A673 (cell line): ENCODE measurements around the gene EXD3. TPM values are rescaled to one million over a fixed set of nuclear protein-coding genes. Genes with fewer than 3 reads are reported as not detected.

ENCODE experiments used
- BruUV-seq: library from RNA; stranded (reverse); fragments of 400-500 nt; replicated peaks from 2 replicates; lab custom pipeline; 2021; lab: Mats Ljungman, UMichigan
- CTCF ChIA-PET: fragments of 300-600 bp; sonication (Branson Sonifier 250); formaldehyde crosslinking; loops from one replicate; lab custom pipeline; 2022; ENCODE audit warnings: antibody characterized with exemption; lab: Charles Lee
- POLR2A ChIA-PET: fragments of 300-600 bp; sonication (Branson Sonifier 250); formaldehyde crosslinking; loops from one replicate; lab custom pipeline; 2022; ENCODE audit warnings: antibody characterized with exemption; ENCODE audit not compliant: low non-redundant PET; lab: Charles Lee
- DNase-seq: peaks from one replicate; pipeline ENCODE4 v3.0.0-alpha.2; 2015; ENCODE audit warnings: low spot score
- H3K27ac ChIP-seq: fragments of 200-600 bp; sonication (generic); 2 replicates; pipeline ENCODE4 v1.5.1; 2016; ENCODE audit warnings: mixed run types, low read depth, mild to moderate bottlenecking, mixed read lengths, antibody characterized with exemption, low read length; ENCODE audit not compliant: poor library complexity, severe bottlenecking
- H3K27me3 ChIP-seq: fragments of 200-600 bp; sonication (generic); replicated peaks from 2 replicates; pipeline ENCODE4 v1.6.1; 2017; ENCODE audit warnings: mixed run types, low read depth, mild to moderate bottlenecking, mixed read lengths, antibody characterized with exemption, low read length; ENCODE audit not compliant: insufficient read depth, poor library complexity
- H3K36me3 ChIP-seq: fragments of 200-600 bp; sonication (generic); 2 replicates; pipeline ENCODE4 v1.6.1; 2016; ENCODE audit warnings: mixed run types, mild to moderate bottlenecking, mixed read lengths, antibody characterized with exemption, low read length; ENCODE audit not compliant: insufficient read depth, poor library complexity, severe bottlenecking
- H3K4me1 ChIP-seq: fragments of 200-600 bp; sonication (generic); 2 replicates; pipeline ENCODE4 v1.6.1; 2017; ENCODE audit warnings: mixed run types, mild to moderate bottlenecking, mixed read lengths, antibody characterized with exemption, low read length; ENCODE audit not compliant: insufficient read depth, poor library complexity, severe bottlenecking
- H3K4me3 ChIP-seq: fragments of 200-600 bp; sonication (generic); 2 replicates; pipeline ENCODE4 v1.5.1; 2016; ENCODE audit warnings: low read depth, mixed run types, mild to moderate bottlenecking, mixed read lengths, low read length; ENCODE audit not compliant: poor library complexity, severe bottlenecking
- H3K9me3 ChIP-seq: fragments of 200-600 bp; sonication (generic); 2 replicates; pipeline ENCODE4 v1.6.1; 2016; ENCODE audit warnings: mixed run types, low read depth, mild to moderate bottlenecking, mixed read lengths, antibody characterized with exemption, low read length; ENCODE audit not compliant: poor library complexity, severe bottlenecking
- EZH2 ChIP-seq: fragments of 200-600 bp; sonication (generic); IDR thresholded peaks from 2 replicates; pipeline ENCODE4 v1.6.1; 2017; ENCODE audit warnings: borderline replicate concordance, low read depth, mild to moderate bottlenecking, mixed read lengths, antibody characterized with exemption, low read length; ENCODE audit not compliant: poor library complexity, severe bottlenecking
- intact Hi-C: fragments of 100-400 bp; cut with micrococcal nuclease; formaldehyde crosslinking; loops from one replicate; pipeline ENCODE4 v1.10.0; 2022; ENCODE audit not compliant: unreplicated experiment
- total RNA-seq: library from RNA; stranded (reverse); gene quantifications from 2 replicates; pipeline ENCODE4 v1.2.3, GENCODE V29; 2021
- TF ChIP-seq, protein P1 (sequence below): fragments of 300-800, 200-600 bp; sonication (generic); conservative IDR thresholded peaks from 2 replicates; pipeline ENCODE4 v1.5.1; 2017; ENCODE audit warnings: low read depth, mild to moderate bottlenecking, antibody characterized with exemption, low read length, moderate library complexity, mixed read lengths

Gene EXD3
- total RNA-seq, 1 experiment from 2014 or later = 6.3 TPM

GRCh38 chr9:137463931-137464290 is 40.9 kb upstream of the EXD3 start:
- ChIA-PET POLR2A (no interaction called here), CTCF (no interaction called here)
- Histone ChIP-seq H3K4me3 (no peak overlapping the region), H3K27ac (no peak overlapping the region), H3K4me1 (peaks cover 8% of the 10 kb centered on the region), H3K27me3 (no peaks in the 10 kb centered on the region), H3K36me3 (no peaks in the 10 kb centered on the region), H3K9me3 (no peaks in the 10 kb centered on the region)
- no peak for DNase-seq
- no peak for TF ChIP-seq EZH2
- TF ChIP-seq, protein P1, sequence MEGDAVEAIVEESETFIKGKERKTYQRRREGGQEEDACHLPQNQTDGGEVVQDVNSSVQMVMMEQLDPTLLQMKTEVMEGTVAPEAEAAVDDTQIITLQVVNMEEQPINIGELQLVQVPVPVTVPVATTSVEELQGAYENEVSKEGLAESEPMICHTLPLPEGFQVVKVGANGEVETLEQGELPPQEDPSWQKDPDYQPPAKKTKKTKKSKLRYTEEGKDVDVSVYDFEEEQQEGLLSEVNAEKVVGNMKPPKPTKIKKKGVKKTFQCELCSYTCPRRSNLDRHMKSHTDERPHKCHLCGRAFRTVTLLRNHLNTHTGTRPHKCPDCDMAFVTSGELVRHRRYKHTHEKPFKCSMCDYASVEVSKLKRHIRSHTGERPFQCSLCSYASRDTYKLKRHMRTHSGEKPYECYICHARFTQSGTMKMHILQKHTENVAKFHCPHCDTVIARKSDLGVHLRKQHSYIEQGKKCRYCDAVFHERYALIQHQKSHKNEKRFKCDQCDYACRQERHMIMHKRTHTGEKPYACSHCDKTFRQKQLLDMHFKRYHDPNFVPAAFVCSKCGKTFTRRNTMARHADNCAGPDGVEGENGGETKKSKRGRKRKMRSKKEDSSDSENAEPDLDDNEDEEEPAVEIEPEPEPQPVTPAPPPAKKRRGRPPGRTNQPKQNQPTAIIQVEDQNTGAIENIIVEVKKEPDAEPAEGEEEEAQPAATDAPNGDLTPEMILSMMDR = no peak
- intact Hi-C loops = no loop called here
- BruUV-seq = no TSS peak

GRCh38 chr9:137462986-137463930 is 40.3 kb upstream of the EXD3 start:
- Histone ChIP-seq H3K27me3 (no peaks in the 10 kb centered on the region), H3K36me3 (no peaks in the 10 kb centered on the region), H3K27ac (no peak overlapping the region), H3K4me3 (no peak overlapping the region), H3K4me1 (peaks cover 8% of the 10 kb centered on the region), H3K9me3 (no peaks in the 10 kb centered on the region)
- no TSS peak for BruUV-seq
- intact Hi-C loops = no loop called here
- DNase-seq = no peak
- no peak for TF ChIP-seq EZH2
- ChIA-PET CTCF (no interaction called here), POLR2A (no interaction called here)

DNA sequence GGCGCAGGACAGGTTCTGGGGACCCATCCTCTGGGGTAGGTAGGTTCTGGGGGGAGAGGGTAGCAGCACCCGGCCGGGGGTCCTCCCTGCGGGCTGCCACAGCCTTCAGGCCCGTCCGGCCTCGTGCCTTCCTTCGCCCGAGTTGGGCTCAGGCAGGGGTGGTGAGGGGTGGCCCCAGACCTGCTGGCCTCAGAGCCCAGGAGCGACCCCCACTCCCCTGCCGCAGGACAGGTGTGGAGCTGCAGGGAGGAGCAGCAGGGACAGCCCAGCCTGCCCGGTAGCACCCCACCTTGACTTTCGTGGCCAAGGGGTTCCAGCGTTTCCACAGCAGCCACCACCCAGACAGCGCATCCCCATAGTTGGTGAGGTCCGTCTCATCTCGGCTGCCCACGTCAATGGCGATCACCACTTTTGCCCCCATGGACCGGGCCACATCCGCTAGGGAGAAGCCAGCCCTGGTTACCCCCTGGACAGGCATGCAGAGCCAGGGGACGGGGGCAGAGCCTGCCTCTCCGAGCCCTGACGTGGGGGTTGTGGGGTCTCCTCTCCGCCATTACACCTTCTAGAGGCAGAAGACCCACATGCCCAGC is 39.5 kb upstream of the EXD3 start:
- Histone ChIP-seq H3K4me1 (peaks cover 13% of the 10 kb centered on the region), H3K4me3 (no peak overlapping the region), H3K36me3 (no peaks in the 10 kb centered on the region), H3K27me3 (no peaks in the 10 kb centered on the region), H3K9me3 (no peaks in the 10 kb centered on the region), H3K27ac (no peak overlapping the region)
- TF ChIP-seq EZH2 = no peak
- TF ChIP-seq, protein P1 = no peak
- BruUV-seq = no TSS peak
- POLR2A ChIA-PET = no interaction called here
- DNase-seq = no peak
- CTCF ChIA-PET = no interaction called here
- intact Hi-C loops = no loop called here
